WTC11 (cell line): ENCODE measurements around the gene TENT5D. TPM values are rescaled to one million over a fixed set of nuclear protein-coding genes. Genes with fewer than 3 reads are reported as not detected.

Experiments used
- ATAC-seq: fragments of 200-7000 bp; cut with Tn5 transposase; 2 replicates; pipeline ENCODE4 v1.10.0; 2021; ENCODE audit warnings: mild to moderate bottlenecking, moderate library complexity
- CTCF ChIA-PET: fragments of 300-600 bp; sonication (Branson Sonifier 250); formaldehyde crosslinking; loops from one replicate; lab custom pipeline; 2021; ENCODE audit warnings: antibody characterized with exemption; lab: Charles Lee
- POLR2A ChIA-PET: fragments of 350-600 bp; sonication (Branson Sonifier 250); formaldehyde crosslinking; loops from one replicate; lab custom pipeline; 2021; ENCODE audit warnings: antibody characterized with exemption; lab: Charles Lee
- DNase-seq: peaks from one replicate; pipeline ENCODE4 v3.0.0; 2021; ENCODE audit warnings: low spot score
- H3K27ac Mint-ChIP-seq: 2 replicates; pipeline ENCODE4 v1.8.0; 2021; ENCODE audit warnings: mixed read lengths
- H3K27me3 Mint-ChIP-seq: 2 replicates; pipeline ENCODE4 v1.8.0; 2021; ENCODE audit warnings: low read depth, mild to moderate bottlenecking, moderate library complexity, mixed read lengths
- H3K36me3 Mint-ChIP-seq: 2 replicates; pipeline ENCODE4 v1.8.0; 2021; ENCODE audit warnings: mixed read lengths
- H3K4me1 Mint-ChIP-seq: 2 replicates; pipeline ENCODE4 v1.8.0; 2022; ENCODE audit warnings: mixed read lengths
- H3K4me3 Mint-ChIP-seq: 2 replicates; pipeline ENCODE4 v1.8.0; 2021; ENCODE audit warnings: mild to moderate bottlenecking, moderate library complexity, mixed read lengths
- H3K9me3 Mint-ChIP-seq: 2 replicates; pipeline ENCODE4 v1.8.0; 2021; ENCODE audit warnings: mixed read lengths
- ATF1 ChIP-seq: sonication (generic); formaldehyde crosslinking; IDR thresholded peaks from 2 replicates; pipeline ENCODE4 v1.8.1; 2023; ENCODE audit warnings: mild to moderate bottlenecking, moderate library complexity, missing genetic modification reagents
- ATF2 ChIP-seq: sonication (generic); formaldehyde crosslinking; IDR thresholded peaks from 2 replicates; pipeline ENCODE4 v1.8.1; 2022; ENCODE audit warnings: low read depth, missing genetic modification reagents, borderline replicate concordance
- E2F1 ChIP-seq: sonication (generic); formaldehyde crosslinking; IDR thresholded peaks from 2 replicates; pipeline ENCODE4 v1.8.0; 2022; ENCODE audit warnings: mild to moderate bottlenecking, missing genetic modification reagents
- KAT7 ChIP-seq: sonication (generic); formaldehyde crosslinking; IDR thresholded peaks from 2 replicates; pipeline ENCODE4 v1.8.1; 2023; ENCODE audit warnings: missing genetic modification reagents, mild to moderate bottlenecking, borderline replicate concordance
- NFATC4 ChIP-seq: fragments of 250-450 bp; sonication (Bioruptor Pico); IDR thresholded peaks from 2 replicates; pipeline ENCODE4 v1.9.0; 2021; ENCODE audit warnings: mild to moderate bottlenecking
- NR2C2 ChIP-seq: sonication (generic); formaldehyde crosslinking; IDR thresholded peaks from 2 replicates; pipeline ENCODE4 v1.8.0; 2022; ENCODE audit warnings: mild to moderate bottlenecking, missing genetic modification reagents
- PRRX2 ChIP-seq: fragments of 250-450 bp; sonication (Bioruptor Pico); IDR thresholded peaks from 2 replicates; pipeline ENCODE4 v1.8.0; 2021; ENCODE audit warnings: mild to moderate bottlenecking
- USF2 ChIP-seq: sonication (generic); formaldehyde crosslinking; IDR thresholded peaks from 2 replicates; pipeline ENCODE4 v1.8.1; 2023; ENCODE audit warnings: mild to moderate bottlenecking, missing genetic modification reagents, moderate library complexity
- ZNF396 ChIP-seq: fragments of 250-450 bp; sonication (Bioruptor Pico); IDR thresholded peaks from 2 replicates; pipeline ENCODE4 v1.8.0; 2021; ENCODE audit warnings: mild to moderate bottlenecking, moderate library complexity, borderline replicate concordance
- ZNF532 ChIP-seq: fragments of 250-450 bp; sonication (Bioruptor Pico); IDR thresholded peaks from 2 replicates; pipeline ENCODE4 v1.9.0; 2021; ENCODE audit warnings: mild to moderate bottlenecking, borderline replicate concordance
- total RNA-seq: library from RNA; stranded (reverse); gene quantifications from 3 replicates; pipeline ENCODE4 v1.2.3, GENCODE V29; 2021
- TF ChIP-seq, protein P1 (sequence below): sonication (generic); formaldehyde crosslinking; IDR thresholded peaks from 2 replicates; pipeline ENCODE4 v1.8.0; 2022; ENCODE audit warnings: mild to moderate bottlenecking, missing genetic modification reagents
- TF ChIP-seq, protein P2 (sequence below): sonication (generic); formaldehyde crosslinking; IDR thresholded peaks from 2 replicates; pipeline ENCODE4 v1.8.1; 2023; ENCODE audit warnings: mild to moderate bottlenecking, missing genetic modification reagents, borderline replicate concordance
- TF ChIP-seq, protein P3 (sequence below): sonication (generic); formaldehyde crosslinking; IDR thresholded peaks from 2 replicates; pipeline ENCODE4 v1.8.0; 2023; ENCODE audit warnings: missing genetic modification reagents, mild to moderate bottlenecking, borderline replicate concordance
- TF ChIP-seq, protein P4 (sequence below): sonication (generic); formaldehyde crosslinking; IDR thresholded peaks from 2 replicates; pipeline ENCODE4 v1.8.0; 2022; ENCODE audit warnings: mild to moderate bottlenecking, missing genetic modification reagents

TENT5D gene
- total RNA-seq, 1 experiment from 2014 or later, result 0.13 TPM

DNA sequence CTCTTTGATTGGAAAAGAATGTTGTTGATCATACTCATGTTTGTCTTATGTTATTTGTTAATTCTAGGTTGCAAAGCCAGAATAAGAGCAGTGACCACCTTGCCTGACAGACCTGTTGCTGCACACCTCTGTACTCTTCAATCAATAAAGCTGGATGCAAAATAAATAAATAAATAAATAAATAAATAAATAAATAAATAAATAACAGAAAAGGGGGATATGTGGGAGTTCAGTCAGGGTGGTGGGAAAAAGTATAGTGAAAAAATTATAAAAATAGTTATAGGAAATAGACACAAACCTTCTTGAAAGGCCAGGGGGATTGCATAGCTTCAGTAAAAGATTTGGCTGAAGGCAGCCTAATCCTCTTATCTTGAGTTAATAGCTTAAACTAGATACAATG is 51.3 kb downstream of the TENT5D start (continued):
- TF ChIP-seq, protein P1, sequence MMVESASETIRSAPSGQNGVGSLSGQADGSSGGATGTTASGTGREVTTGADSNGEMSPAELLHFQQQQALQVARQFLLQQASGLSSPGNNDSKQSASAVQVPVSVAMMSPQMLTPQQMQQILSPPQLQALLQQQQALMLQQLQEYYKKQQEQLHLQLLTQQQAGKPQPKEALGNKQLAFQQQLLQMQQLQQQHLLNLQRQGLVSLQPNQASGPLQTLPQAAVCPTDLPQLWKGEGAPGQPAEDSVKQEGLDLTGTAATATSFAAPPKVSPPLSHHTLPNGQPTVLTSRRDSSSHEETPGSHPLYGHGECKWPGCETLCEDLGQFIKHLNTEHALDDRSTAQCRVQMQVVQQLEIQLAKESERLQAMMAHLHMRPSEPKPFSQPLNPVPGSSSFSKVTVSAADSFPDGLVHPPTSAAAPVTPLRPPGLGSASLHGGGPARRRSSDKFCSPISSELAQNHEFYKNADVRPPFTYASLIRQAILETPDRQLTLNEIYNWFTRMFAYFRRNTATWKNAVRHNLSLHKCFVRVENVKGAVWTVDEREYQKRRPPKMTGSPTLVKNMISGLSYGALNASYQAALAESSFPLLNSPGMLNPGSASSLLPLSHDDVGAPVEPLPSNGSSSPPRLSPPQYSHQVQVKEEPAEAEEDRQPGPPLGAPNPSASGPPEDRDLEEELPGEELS, result no peak
- TF ChIP-seq, protein P2, sequence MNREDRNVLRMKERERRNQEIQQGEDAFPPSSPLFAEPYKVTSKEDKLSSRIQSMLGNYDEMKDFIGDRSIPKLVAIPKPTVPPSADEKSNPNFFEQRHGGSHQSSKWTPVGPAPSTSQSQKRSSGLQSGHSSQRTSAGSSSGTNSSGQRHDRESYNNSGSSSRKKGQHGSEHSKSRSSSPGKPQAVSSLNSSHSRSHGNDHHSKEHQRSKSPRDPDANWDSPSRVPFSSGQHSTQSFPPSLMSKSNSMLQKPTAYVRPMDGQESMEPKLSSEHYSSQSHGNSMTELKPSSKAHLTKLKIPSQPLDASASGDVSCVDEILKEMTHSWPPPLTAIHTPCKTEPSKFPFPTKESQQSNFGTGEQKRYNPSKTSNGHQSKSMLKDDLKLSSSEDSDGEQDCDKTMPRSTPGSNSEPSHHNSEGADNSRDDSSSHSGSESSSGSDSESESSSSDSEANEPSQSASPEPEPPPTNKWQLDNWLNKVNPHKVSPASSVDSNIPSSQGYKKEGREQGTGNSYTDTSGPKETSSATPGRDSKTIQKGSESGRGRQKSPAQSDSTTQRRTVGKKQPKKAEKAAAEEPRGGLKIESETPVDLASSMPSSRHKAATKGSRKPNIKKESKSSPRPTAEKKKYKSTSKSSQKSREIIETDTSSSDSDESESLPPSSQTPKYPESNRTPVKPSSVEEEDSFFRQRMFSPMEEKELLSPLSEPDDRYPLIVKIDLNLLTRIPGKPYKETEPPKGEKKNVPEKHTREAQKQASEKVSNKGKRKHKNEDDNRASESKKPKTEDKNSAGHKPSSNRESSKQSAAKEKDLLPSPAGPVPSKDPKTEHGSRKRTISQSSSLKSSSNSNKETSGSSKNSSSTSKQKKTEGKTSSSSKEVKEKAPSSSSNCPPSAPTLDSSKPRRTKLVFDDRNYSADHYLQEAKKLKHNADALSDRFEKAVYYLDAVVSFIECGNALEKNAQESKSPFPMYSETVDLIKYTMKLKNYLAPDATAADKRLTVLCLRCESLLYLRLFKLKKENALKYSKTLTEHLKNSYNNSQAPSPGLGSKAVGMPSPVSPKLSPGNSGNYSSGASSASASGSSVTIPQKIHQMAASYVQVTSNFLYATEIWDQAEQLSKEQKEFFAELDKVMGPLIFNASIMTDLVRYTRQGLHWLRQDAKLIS (CRISPR knock-in tag), result no peak
- TF ChIP-seq KAT7 (CRISPR knock-in tag) (no peak), ZNF532 (no peak), NFATC4 (CRISPR knock-in tag) (no peak), E2F1 (no peak), ATF1 (CRISPR knock-in tag) (no peak)

DNA sequence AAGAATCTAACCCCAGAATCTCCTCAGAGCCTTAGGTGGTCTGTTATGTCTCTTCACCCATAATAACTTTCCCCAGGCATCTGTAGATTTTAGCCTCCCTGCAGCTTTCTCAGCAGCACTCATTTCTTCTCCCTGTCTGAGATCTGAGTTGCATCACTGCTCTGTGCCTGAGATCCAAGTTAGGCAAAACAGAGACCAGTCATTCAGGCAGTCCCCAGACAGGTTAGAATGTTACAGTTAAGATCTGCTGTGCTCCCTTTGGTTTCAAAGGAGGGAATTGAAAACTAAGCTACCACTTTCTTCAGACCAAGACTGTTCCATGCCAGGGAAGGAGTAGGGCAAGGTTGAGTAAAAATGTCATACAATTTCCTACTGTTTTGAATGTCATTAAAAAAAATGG is 65.3 kb downstream of the TENT5D start:
- Mint-ChIP-seq H3K4me1 (no peaks in the 10 kb centered on the region), H3K27me3 (no peaks in the 10 kb centered on the region; the same call in 1 of the 2 replicates), H3K36me3 (peaks cover 18% of the 10 kb centered on the region), H3K4me3 (no peak overlapping the region), H3K9me3 (peaks cover 18% of the 10 kb centered on the region), H3K27ac (no peak overlapping the region)
- DNase-seq (no peak), ATAC-seq (no peak)
- ChIA-PET CTCF (no interaction called here), POLR2A (no interaction called here)
- TF ChIP-seq, protein P3, sequence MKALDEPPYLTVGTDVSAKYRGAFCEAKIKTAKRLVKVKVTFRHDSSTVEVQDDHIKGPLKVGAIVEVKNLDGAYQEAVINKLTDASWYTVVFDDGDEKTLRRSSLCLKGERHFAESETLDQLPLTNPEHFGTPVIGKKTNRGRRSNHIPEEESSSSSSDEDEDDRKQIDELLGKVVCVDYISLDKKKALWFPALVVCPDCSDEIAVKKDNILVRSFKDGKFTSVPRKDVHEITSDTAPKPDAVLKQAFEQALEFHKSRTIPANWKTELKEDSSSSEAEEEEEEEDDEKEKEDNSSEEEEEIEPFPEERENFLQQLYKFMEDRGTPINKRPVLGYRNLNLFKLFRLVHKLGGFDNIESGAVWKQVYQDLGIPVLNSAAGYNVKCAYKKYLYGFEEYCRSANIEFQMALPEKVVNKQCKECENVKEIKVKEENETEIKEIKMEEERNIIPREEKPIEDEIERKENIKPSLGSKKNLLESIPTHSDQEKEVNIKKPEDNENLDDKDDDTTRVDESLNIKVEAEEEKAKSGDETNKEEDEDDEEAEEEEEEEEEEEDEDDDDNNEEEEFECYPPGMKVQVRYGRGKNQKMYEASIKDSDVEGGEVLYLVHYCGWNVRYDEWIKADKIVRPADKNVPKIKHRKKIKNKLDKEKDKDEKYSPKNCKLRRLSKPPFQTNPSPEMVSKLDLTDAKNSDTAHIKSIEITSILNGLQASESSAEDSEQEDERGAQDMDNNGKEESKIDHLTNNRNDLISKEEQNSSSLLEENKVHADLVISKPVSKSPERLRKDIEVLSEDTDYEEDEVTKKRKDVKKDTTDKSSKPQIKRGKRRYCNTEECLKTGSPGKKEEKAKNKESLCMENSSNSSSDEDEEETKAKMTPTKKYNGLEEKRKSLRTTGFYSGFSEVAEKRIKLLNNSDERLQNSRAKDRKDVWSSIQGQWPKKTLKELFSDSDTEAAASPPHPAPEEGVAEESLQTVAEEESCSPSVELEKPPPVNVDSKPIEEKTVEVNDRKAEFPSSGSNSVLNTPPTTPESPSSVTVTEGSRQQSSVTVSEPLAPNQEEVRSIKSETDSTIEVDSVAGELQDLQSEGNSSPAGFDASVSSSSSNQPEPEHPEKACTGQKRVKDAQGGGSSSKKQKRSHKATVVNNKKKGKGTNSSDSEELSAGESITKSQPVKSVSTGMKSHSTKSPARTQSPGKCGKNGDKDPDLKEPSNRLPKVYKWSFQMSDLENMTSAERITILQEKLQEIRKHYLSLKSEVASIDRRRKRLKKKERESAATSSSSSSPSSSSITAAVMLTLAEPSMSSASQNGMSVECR (CRISPR knock-in tag), result no peak
- TF ChIP-seq ZNF396 (CRISPR knock-in tag) (no peak), ATF2 (CRISPR knock-in tag) (no peak), NR2C2 (no peak), PRRX2 (no peak), USF2 (no peak), KAT7 (CRISPR knock-in tag) (no peak)
- TF ChIP-seq, protein P4, sequence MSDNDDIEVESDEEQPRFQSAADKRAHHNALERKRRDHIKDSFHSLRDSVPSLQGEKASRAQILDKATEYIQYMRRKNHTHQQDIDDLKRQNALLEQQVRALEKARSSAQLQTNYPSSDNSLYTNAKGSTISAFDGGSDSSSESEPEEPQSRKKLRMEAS, result no peak
